ENCODE data around the gene SMAD9. TPM values are rescaled to one million over a fixed set of nuclear protein-coding genes. Genes with fewer than 3 reads are reported as not detected.

The SMAD9 gene
- total and polyA plus RNA-seq, 2 of the 4 experiments (the other 2 are of a cell fraction), result 3.2 to 4.8 TPM

DNA sequence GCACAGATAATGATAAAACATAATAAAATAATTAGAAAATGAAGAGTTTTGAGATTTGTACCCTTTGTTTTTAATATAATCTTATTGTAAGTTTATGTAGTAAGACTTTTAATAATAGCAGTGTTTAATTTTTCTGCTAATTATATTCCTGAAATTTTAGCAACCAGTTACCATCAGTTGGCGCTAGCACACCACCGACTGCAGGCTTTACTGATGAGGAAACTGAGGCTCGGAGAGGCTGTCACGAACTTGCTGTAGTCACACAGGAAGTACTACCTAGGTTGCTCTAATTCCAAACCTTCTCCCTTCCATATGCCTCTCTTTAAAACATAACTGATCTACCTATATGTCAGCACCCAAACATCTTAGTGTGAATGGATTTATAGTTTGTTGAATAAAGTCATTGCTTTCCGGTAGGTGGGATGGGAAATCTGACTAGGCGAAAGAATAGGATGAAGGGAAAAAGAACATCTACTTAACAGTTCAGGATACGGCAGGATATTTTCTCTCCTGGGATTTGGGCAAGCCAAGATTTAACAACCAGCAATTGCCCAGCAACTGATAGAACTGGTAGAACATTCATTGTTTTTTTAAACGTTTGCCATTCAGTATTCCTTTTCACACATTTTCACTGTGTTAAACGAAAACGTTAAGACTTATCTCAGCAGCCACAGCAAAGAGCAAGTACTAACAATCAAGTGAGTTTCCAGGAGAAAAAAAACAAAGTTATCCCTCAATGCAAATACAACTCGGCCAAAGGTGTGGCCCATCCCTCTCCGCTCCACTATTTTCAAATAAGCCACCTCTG is 101.8 kb downstream of the SMAD9 start:
- BruUV-seq (replicated peaks), result no TSS peak
- peak overlapping the region; percentile 63 for H3K9ac ChIP-seq (ENCODE audit: low read depth, low read length)
- TF ChIP-seq, protein P1, sequence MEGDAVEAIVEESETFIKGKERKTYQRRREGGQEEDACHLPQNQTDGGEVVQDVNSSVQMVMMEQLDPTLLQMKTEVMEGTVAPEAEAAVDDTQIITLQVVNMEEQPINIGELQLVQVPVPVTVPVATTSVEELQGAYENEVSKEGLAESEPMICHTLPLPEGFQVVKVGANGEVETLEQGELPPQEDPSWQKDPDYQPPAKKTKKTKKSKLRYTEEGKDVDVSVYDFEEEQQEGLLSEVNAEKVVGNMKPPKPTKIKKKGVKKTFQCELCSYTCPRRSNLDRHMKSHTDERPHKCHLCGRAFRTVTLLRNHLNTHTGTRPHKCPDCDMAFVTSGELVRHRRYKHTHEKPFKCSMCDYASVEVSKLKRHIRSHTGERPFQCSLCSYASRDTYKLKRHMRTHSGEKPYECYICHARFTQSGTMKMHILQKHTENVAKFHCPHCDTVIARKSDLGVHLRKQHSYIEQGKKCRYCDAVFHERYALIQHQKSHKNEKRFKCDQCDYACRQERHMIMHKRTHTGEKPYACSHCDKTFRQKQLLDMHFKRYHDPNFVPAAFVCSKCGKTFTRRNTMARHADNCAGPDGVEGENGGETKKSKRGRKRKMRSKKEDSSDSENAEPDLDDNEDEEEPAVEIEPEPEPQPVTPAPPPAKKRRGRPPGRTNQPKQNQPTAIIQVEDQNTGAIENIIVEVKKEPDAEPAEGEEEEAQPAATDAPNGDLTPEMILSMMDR (conservative IDR thresholded peaks at IDR 0.05; ENCODE audit: low read depth, low read length), result no peak
- TF ChIP-seq MAFK (IDR thresholded peaks at IDR 0.05; ENCODE audit: low read depth, low read length) (no peak), MAZ (IDR thresholded peaks at IDR 0.05; ENCODE audit: borderline replicate concordance, low read depth, low read length) (no peak), FOS (IDR thresholded peaks at IDR 0.05; ENCODE audit: low read depth, low read length) (no peak), MXI1 (IDR thresholded peaks at IDR 0.05; ENCODE audit: borderline replicate concordance, low read depth, low read length) (no peak), RCOR1 (IDR thresholded peaks at IDR 0.05; ENCODE audit: insufficient replicate concordance, low read length) (no peak), CEBPB (IDR thresholded peaks at IDR 0.05; ENCODE audit: low read depth, low read length) (no peak), POLR2A (IDR thresholded peaks at IDR 0.05; ENCODE audit: low read depth, low read length) (no peak), CHD1 (IDR thresholded peaks at IDR 0.05; ENCODE audit: low read depth, low read length) (no peak), BHLHE40 (IDR thresholded peaks at IDR 0.05; ENCODE audit: low read depth, low read length) (no peak), RFX5 (IDR thresholded peaks at IDR 0.05; ENCODE audit: low read depth, low read length) (no peak), RAD21 (IDR thresholded peaks at IDR 0.05; ENCODE audit: low read length) (no peak)
- TF ChIP-seq, protein P2, sequence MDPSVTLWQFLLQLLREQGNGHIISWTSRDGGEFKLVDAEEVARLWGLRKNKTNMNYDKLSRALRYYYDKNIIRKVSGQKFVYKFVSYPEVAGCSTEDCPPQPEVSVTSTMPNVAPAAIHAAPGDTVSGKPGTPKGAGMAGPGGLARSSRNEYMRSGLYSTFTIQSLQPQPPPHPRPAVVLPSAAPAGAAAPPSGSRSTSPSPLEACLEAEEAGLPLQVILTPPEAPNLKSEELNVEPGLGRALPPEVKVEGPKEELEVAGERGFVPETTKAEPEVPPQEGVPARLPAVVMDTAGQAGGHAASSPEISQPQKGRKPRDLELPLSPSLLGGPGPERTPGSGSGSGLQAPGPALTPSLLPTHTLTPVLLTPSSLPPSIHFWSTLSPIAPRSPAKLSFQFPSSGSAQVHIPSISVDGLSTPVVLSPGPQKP (IDR thresholded peaks at IDR 0.05; ENCODE audit: borderline replicate concordance, low read depth, low read length), result no peak
- TF ChIP-seq, protein P3, sequence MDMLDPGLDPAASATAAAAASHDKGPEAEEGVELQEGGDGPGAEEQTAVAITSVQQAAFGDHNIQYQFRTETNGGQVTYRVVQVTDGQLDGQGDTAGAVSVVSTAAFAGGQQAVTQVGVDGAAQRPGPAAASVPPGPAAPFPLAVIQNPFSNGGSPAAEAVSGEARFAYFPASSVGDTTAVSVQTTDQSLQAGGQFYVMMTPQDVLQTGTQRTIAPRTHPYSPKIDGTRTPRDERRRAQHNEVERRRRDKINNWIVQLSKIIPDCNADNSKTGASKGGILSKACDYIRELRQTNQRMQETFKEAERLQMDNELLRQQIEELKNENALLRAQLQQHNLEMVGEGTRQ (IDR thresholded peaks at IDR 0.05; ENCODE audit: low read depth, low read length), result no peak

More for the DNA sequence above, 101.8 kb downstream of the SMAD9 start:
- Histone ChIP-seq H3K9me3 (ENCODE audit: control insufficient read depth, insufficient read depth, low read length) (no peaks in the 10 kb centered on the region), H2BK120ac (ENCODE audit: low read depth, low read length) (no peak overlapping the region), H3K4ac (ENCODE audit: low read depth, low read length) (peak overlapping the region; percentile 76; the same call in 1 of the 2 replicates), H4K8ac (ENCODE audit: low read depth in 2 of 2, low read length in 2 of 2) (peak overlapping the region; percentile 89 to 97), H3K23ac (ENCODE audit: low read depth, low read length) (no peak overlapping the region), H4K20me1 (ENCODE audit: insufficient read depth, low read length) (no peaks in the 10 kb centered on the region; the same call in 1 of the 2 replicates), H2BK15ac (ENCODE audit: low read depth, low read length) (no peak overlapping the region), H2AFZ (replicated peaks; ENCODE audit: low read length, poor library complexity) (peak overlapping the region; percentile 94), H2BK20ac (ENCODE audit: low read depth, low read length) (no peak overlapping the region), H3K18ac (ENCODE audit: low read depth, low read length) (no peak overlapping the region), H3K4me1 (ENCODE audit: control insufficient read depth, insufficient read depth, low read length) (no peaks in the 10 kb centered on the region), H3K27me3 (ENCODE audit: control insufficient read depth, insufficient read depth, low read length) (no peaks in the 10 kb centered on the region; the same call in 1 of the 2 replicates), H3K4me2 (ENCODE audit: low read depth, low read length) (peak overlapping the region; percentile 97), H2BK5ac (ENCODE audit: low read depth, low read length, poor library complexity, severe bottlenecking) (no peak overlapping the region), H3K36me3 (ENCODE audit: control insufficient read depth, insufficient read depth, low read length) (no peaks in the 10 kb centered on the region), H4K5ac (ENCODE audit: low read depth, low read length) (peak overlapping the region; percentile 96), H4K91ac (ENCODE audit: insufficient read depth, low read depth, low read length) (peak overlapping the region; percentile 72; the same call in 1 of the 2 replicates), H3K4me3 (ENCODE audit: insufficient read depth, low read depth, low read length) (peak overlapping the region; percentile 85), H3K79me1 (ENCODE audit: low read depth in 1 of 2, low read length in 2 of 2) (peaks cover 8 to 27% of the 10 kb centered on the region in 2 experiments), H3K56ac (ENCODE audit: extremely low read depth, insufficient read depth, low read length) (no peak overlapping the region), H3K14ac (replicated peaks; ENCODE audit: low read depth, low read length) (peak overlapping the region; percentile 39; the same call in 1 of the 2 replicates), H2AK5ac (ENCODE audit: low read depth, low read length) (no peak overlapping the region), H3K27ac (ENCODE audit: insufficient read depth, low read length) (no peak overlapping the region), H2AK9ac (replicated peaks; ENCODE audit: low read depth, low read length, poor library complexity) (no peak overlapping the region), H3K9me1 (ENCODE audit: insufficient read depth, low read length) (no peaks in the 10 kb centered on the region)
- in situ Hi-C loops (cut with MboI; ENCODE audit: low sequenced_read_pairs), result no loop called here
- DNase-seq (no peak), ATAC-seq (ENCODE audit: low read depth) (no peak)
- intact Hi-C loops (cut with micrococcal nuclease), result loop anchor here (10.0 kb wide), 1 partner anchor 473 kb away; the partner anchor contains the start of gene SPART
- POLR2A ChIA-PET (ENCODE audit: unreplicated experiment), result no interaction called here
- dilution Hi-C loops (cut with HindIII; ENCODE audit: low sequenced_read_pairs, unreplicated experiment), result no loop called here
- no CpG with 5 or more reads among the region's 12 CpGs for WGBS, 2 experiments (ENCODE audit: extremely low coverage in 2 of 2, insufficient read length in 1 of 2)
- CTCF ChIA-PET, result interaction anchor here (0.6 to 0.7 kb wide), 2 partner anchors 289 to 814 kb away, joined by 3 to 4 read pairs; no protein-coding TSS in a partner anchor
